22Rv1 (cell line): Measurements from ENCODE around the gene C1QTNF1.

ENCODE experiments used
- CTCF ChIP-seq: fragments of 450-650 bp; IDR thresholded peaks from 2 replicates; pipeline ENCODE4 v1.5.1; 2017; ENCODE audit warnings: mild to moderate bottlenecking
- ZFX ChIP-seq: fragments of 450-650 bp; IDR thresholded peaks from 2 replicates; pipeline ENCODE4 v1.6.1; 2017; ENCODE audit warnings: antibody characterized with exemption, borderline replicate concordance

- TF ChIP-seq CTCF: no peak
- no peak for TF ChIP-seq ZFX
Measured at GRCh38 chr17:79020631-79021301, 3.2 kb upstream of the C1QTNF1 start.
